GM23338 (cell line): Measurements from ENCODE around the gene MTPN. TPM values are rescaled to one million over a fixed set of nuclear protein-coding genes. Genes with fewer than 3 reads are reported as not detected.

ENCODE experiments used
- ATAC-seq: fragments of 200-7000 bp; cut with Tn5 transposase; 3 replicates; pipeline ENCODE4 v1.9.1; 2020
- DNase-seq: peaks from one replicate; pipeline ENCODE4 v3.0.0-alpha.2; 2015; ENCODE audit warnings: low spot score
- H2AFZ ChIP-seq: fragments of 200-600 bp; sonication (generic); 2 replicates; pipeline ENCODE4 v1.8.0; 2016; ENCODE audit warnings: antibody characterized with exemption, mild to moderate bottlenecking, moderate library complexity
- H3F3A ChIP-seq: fragments of 200-600 bp; sonication (generic); replicated peaks from 2 replicates; pipeline ENCODE4 v1.8.0; 2017; ENCODE audit warnings: antibody characterized with exemption, mixed run types, low read depth
- H3K27ac ChIP-seq: fragments of 200-600 bp; sonication (generic); 2 replicates; pipeline ENCODE4 v1.6.1; 2016; ENCODE audit warnings: low read depth
- H3K27me3 ChIP-seq: fragments of 200-600 bp; sonication (generic); 2 replicates; pipeline ENCODE4 v1.8.0; 2016; ENCODE audit warnings: mild to moderate bottlenecking, mixed run types, moderate library complexity; ENCODE audit not compliant: insufficient read depth
- H3K36me3 ChIP-seq: fragments of 200-600 bp; sonication (generic); 2 replicates; pipeline ENCODE4 v1.8.0; 2016; ENCODE audit warnings: mild to moderate bottlenecking; ENCODE audit not compliant: insufficient read depth
- H3K4me1 ChIP-seq: fragments of 200-600 bp; sonication (generic); 2 replicates; pipeline ENCODE4 v1.8.0; 2016; ENCODE audit warnings: mild to moderate bottlenecking, moderate library complexity; ENCODE audit not compliant: insufficient read depth
- H3K4me2 ChIP-seq: fragments of 200-600 bp; sonication (generic); 2 replicates; pipeline ENCODE4 v1.7.1; 2017; ENCODE audit warnings: mixed run types
- H3K4me3 ChIP-seq: fragments of 200-600 bp; sonication (generic); 2 replicates; pipeline ENCODE4 v1.6.1; 2016; ENCODE audit warnings: mixed run types
- H3K79me2 ChIP-seq: fragments of 200-600 bp; sonication (generic); replicated peaks from 2 replicates; pipeline ENCODE4 v1.8.0; 2017; ENCODE audit warnings: mild to moderate bottlenecking; ENCODE audit not compliant: insufficient read depth
- H3K9me2 ChIP-seq: fragments of 200-600 bp; sonication (generic); 2 replicates; pipeline ENCODE4 v1.8.0; 2017; ENCODE audit not compliant: insufficient read depth
- H4K20me1 ChIP-seq: fragments of 200-600 bp; sonication (generic); replicated peaks from 2 replicates; pipeline ENCODE4 v1.8.0; 2017; ENCODE audit warnings: mild to moderate bottlenecking; ENCODE audit not compliant: insufficient read depth
- H3K27ac Mint-ChIP-seq: 2 replicates; pipeline ENCODE4 v1.8.0; 2020; ENCODE audit warnings: inconsistent platforms, mild to moderate bottlenecking, moderate library complexity, mixed read lengths
- H3K27me3 Mint-ChIP-seq: 3 replicates; pipeline ENCODE4 v1.8.0; 2022; ENCODE audit warnings: low read depth, mild to moderate bottlenecking, moderate library complexity, mixed read lengths, inconsistent platforms; ENCODE audit not compliant: insufficient read depth, poor library complexity
- H3K36me3 Mint-ChIP-seq: 3 replicates; pipeline ENCODE4 v1.8.0; 2021; ENCODE audit warnings: low read depth, mild to moderate bottlenecking, inconsistent platforms, moderate library complexity, mixed read lengths
- H3K4me1 Mint-ChIP-seq: 3 replicates; pipeline ENCODE4 v1.8.0; 2020; ENCODE audit warnings: mild to moderate bottlenecking, inconsistent platforms, mixed read lengths
- H3K4me3 Mint-ChIP-seq: 3 replicates; pipeline ENCODE4 v1.8.0; 2021; ENCODE audit warnings: moderate library complexity, mild to moderate bottlenecking, inconsistent platforms, mixed read lengths
- H3K9me3 Mint-ChIP-seq: 3 replicates; pipeline ENCODE4 v1.8.0; 2020; ENCODE audit warnings: moderate library complexity, mild to moderate bottlenecking, inconsistent platforms, mixed read lengths
- CREB1 ChIP-seq: fragments of 250-450 bp; sonication (Bioruptor Pico); IDR thresholded peaks from 2 replicates; pipeline ENCODE4 v1.5.0; 2020; ENCODE audit warnings: low read depth, mild to moderate bottlenecking, moderate library complexity
- EZH2 ChIP-seq: fragments of 200-600 bp; sonication (generic); IDR thresholded peaks from one replicate; pipeline ENCODE4 v1.8.0; 2017; ENCODE audit warnings: antibody characterized with exemption, mild to moderate bottlenecking, low read depth; ENCODE audit not compliant: unreplicated experiment
- REST ChIP-seq: IDR thresholded peaks from one replicate; pipeline ENCODE4 v1.6.1; 2018; ENCODE audit warnings: antibody characterized with exemption; ENCODE audit not compliant: unreplicated experiment
- ZNF462 ChIP-seq: fragments of 250-450 bp; sonication (Bioruptor Pico); IDR thresholded peaks from 2 replicates; pipeline ENCODE4 v1.5.0; 2020; ENCODE audit warnings: mild to moderate bottlenecking, moderate library complexity
- polyA plus RNA-seq: library from polyadenylated mRNA; unstranded; fragments of >200 nt; fragmentation: Nextera tagmentation; extraction: Ambion mirVana; gene quantifications from 2 replicates; pipeline ENCODE4 v1.2.1, GENCODE V29; 2016
- total RNA-seq: library from RNA; depleted of rRNA; stranded (reverse); fragments of >200 nt; shearing (Covaris generic); gene quantifications from 2 replicates; pipeline ENCODE4 v1.2.3, GENCODE V29; 2014

MTPN gene
- total and polyA plus RNA-seq, 2 experiments from 2014 or later = 87.7 to 90.3 TPM

- TF ChIP-seq ZNF462 (CRISPR knock-in tag) = no peak
- no peak for TF ChIP-seq REST
- TF ChIP-seq EZH2 = no peak
Observed at GRCh38 chr7:135943134-135943879, 33.9 kb downstream of the MTPN start (continued).

DNA sequence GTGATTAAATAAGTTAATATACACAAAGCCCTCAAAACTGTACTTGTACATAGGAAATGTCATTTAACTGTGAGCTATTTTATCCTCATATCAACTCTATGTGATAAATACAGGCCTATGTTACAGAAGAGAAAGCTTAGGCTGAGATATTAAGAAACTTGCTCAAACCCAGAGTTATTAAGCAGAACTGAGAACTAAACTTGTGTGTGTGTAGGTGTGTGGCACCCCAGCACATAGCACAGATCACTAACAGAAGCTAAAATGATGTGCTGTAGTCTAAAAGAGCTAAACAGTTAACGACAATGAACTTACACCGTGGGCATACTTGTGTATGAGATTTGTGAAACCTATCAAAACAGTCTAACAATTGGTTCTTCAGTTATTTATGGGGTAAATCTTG, 34.5 kb downstream of the MTPN start:
- H3K36me3 ChIP-seq = peaks cover 3% of the 10 kb centered on the region; the same call in 1 of the 2 replicates
- no peak for DNase-seq
- Mint-ChIP-seq H3K4me3 (no peak overlapping the region), H3K4me1 (peaks cover 31% of the 10 kb centered on the region), H3K27me3 (no peaks in the 10 kb centered on the region), H3K27ac (peak overlapping the region; percentile 91; the same call in 1 of the 2 replicates), H3K36me3 (no peaks in the 10 kb centered on the region), H3K9me3 (no peaks in the 10 kb centered on the region)
- no peaks in the 10 kb centered on the region for H3K27me3 ChIP-seq
- H3F3A ChIP-seq = no peaks in the 10 kb centered on the region
- H3K4me2 ChIP-seq = no peak overlapping the region
- no peak for ATAC-seq
- H2AFZ ChIP-seq = no peak overlapping the region
- no peak overlapping the region for H3K4me3 ChIP-seq
- peaks cover 52% of the 10 kb centered on the region for H3K79me2 ChIP-seq
- no peak for TF ChIP-seq CREB1 (CRISPR knock-in tag)
- peaks cover 26% of the 10 kb centered on the region for H3K4me1 ChIP-seq
- H3K9me2 ChIP-seq = no peaks in the 10 kb centered on the region
- no peaks in the 10 kb centered on the region for H4K20me1 ChIP-seq
- no peak overlapping the region for H3K27ac ChIP-seq
